ENCODE results near the gene NDRG3.

- TF ChIP-seq CTCF (conservative IDR thresholded peaks at IDR 0.05) (no peak), EZH2 (IDR thresholded peaks at IDR 0.05; ENCODE audit: low read depth) (no peak)
These were observed 10.6 kb upstream of the NDRG3 start for GRCh38 chr20:36756496-36756895.

All from PC-9 (cell line).